Measurements from ENCODE around the gene CCDC13.

DNA sequence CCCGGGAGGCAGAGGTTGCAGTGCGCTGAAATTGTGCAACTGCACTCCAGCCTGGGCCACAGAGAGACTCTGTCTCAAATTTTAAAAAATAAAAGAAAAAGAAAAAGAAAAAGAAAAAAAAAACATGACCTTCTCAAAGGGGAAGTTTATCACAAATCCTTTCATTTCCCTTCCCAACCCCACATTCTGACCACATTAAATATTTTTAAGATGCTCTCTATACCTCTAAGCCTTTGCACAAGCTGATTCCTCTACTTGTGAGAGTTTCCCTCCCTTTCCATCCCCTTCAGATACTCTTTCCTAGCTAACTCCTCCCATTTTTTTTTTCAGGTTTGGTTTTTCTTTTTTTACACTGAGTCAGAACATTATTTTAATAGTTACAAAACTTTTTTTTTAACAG is 27.2 kb upstream of the CCDC13 start:
- TF ChIP-seq ZNF317 (CRISPR knock-in tag; IDR thresholded peaks at IDR 0.05; ENCODE audit: borderline replicate concordance, low read depth) (no peak), SMAD3 (CRISPR knock-in tag; IDR thresholded peaks at IDR 0.05; ENCODE audit: borderline replicate concordance) (no peak), NR2C2 (CRISPR knock-in tag; IDR thresholded peaks at IDR 0.05) (no peak), ZNF121 (CRISPR knock-in tag; IDR thresholded peaks at IDR 0.05) (no peak), ESRRA (CRISPR knock-in tag; IDR thresholded peaks at IDR 0.05; ENCODE audit: borderline replicate concordance) (no peak), IRF2 (CRISPR knock-in tag; IDR thresholded peaks at IDR 0.05; ENCODE audit: borderline replicate concordance, low read depth) (no peak)
- TF ChIP-seq, protein P1, sequence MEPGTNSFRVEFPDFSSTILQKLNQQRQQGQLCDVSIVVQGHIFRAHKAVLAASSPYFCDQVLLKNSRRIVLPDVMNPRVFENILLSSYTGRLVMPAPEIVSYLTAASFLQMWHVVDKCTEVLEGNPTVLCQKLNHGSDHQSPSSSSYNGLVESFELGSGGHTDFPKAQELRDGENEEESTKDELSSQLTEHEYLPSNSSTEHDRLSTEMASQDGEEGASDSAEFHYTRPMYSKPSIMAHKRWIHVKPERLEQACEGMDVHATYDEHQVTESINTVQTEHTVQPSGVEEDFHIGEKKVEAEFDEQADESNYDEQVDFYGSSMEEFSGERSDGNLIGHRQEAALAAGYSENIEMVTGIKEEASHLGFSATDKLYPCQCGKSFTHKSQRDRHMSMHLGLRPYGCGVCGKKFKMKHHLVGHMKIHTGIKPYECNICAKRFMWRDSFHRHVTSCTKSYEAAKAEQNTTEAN (CRISPR knock-in tag; IDR thresholded peaks at IDR 0.05) = no peak
- TF ChIP-seq, protein P2, sequence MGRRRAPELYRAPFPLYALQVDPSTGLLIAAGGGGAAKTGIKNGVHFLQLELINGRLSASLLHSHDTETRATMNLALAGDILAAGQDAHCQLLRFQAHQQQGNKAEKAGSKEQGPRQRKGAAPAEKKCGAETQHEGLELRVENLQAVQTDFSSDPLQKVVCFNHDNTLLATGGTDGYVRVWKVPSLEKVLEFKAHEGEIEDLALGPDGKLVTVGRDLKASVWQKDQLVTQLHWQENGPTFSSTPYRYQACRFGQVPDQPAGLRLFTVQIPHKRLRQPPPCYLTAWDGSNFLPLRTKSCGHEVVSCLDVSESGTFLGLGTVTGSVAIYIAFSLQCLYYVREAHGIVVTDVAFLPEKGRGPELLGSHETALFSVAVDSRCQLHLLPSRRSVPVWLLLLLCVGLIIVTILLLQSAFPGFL (CRISPR knock-in tag; IDR thresholded peaks at IDR 0.05; ENCODE audit: borderline replicate concordance) = no peak
- TF ChIP-seq, protein P3, sequence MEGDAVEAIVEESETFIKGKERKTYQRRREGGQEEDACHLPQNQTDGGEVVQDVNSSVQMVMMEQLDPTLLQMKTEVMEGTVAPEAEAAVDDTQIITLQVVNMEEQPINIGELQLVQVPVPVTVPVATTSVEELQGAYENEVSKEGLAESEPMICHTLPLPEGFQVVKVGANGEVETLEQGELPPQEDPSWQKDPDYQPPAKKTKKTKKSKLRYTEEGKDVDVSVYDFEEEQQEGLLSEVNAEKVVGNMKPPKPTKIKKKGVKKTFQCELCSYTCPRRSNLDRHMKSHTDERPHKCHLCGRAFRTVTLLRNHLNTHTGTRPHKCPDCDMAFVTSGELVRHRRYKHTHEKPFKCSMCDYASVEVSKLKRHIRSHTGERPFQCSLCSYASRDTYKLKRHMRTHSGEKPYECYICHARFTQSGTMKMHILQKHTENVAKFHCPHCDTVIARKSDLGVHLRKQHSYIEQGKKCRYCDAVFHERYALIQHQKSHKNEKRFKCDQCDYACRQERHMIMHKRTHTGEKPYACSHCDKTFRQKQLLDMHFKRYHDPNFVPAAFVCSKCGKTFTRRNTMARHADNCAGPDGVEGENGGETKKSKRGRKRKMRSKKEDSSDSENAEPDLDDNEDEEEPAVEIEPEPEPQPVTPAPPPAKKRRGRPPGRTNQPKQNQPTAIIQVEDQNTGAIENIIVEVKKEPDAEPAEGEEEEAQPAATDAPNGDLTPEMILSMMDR (IDR thresholded peaks at IDR 0.05) = no peak
- TF ChIP-seq, protein P4, sequence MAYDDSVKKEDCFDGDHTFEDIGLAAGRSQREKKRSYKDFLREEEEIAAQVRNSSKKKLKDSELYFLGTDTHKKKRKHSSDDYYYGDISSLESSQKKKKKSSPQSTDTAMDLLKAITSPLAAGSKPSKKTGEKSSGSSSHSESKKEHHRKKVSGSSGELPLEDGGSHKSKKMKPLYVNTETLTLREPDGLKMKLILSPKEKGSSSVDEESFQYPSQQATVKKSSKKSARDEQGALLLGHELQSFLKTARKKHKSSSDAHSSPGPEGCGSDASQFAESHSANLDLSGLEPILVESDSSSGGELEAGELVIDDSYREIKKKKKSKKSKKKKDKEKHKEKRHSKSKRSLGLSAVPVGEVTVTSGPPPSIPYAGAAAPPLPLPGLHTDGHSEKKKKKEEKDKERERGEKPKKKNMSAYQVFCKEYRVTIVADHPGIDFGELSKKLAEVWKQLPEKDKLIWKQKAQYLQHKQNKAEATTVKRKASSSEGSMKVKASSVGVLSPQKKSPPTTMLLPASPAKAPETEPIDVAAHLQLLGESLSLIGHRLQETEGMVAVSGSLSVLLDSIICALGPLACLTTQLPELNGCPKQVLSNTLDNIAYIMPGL (CRISPR knock-in tag; IDR thresholded peaks at IDR 0.05) = no peak
- TF ChIP-seq, protein P5, sequence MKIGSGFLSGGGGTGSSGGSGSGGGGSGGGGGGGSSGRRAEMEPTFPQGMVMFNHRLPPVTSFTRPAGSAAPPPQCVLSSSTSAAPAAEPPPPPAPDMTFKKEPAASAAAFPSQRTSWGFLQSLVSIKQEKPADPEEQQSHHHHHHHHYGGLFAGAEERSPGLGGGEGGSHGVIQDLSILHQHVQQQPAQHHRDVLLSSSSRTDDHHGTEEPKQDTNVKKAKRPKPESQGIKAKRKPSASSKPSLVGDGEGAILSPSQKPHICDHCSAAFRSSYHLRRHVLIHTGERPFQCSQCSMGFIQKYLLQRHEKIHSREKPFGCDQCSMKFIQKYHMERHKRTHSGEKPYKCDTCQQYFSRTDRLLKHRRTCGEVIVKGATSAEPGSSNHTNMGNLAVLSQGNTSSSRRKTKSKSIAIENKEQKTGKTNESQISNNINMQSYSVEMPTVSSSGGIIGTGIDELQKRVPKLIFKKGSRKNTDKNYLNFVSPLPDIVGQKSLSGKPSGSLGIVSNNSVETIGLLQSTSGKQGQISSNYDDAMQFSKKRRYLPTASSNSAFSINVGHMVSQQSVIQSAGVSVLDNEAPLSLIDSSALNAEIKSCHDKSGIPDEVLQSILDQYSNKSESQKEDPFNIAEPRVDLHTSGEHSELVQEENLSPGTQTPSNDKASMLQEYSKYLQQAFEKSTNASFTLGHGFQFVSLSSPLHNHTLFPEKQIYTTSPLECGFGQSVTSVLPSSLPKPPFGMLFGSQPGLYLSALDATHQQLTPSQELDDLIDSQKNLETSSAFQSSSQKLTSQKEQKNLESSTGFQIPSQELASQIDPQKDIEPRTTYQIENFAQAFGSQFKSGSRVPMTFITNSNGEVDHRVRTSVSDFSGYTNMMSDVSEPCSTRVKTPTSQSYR (CRISPR knock-in tag; IDR thresholded peaks at IDR 0.05) = no peak

Data from WTC11 (cell line).